IgD-negative memory B cell (primary cell): ENCODE data around the gene EEF2. TPM values are rescaled to one million over a fixed set of nuclear protein-coding genes. Genes with fewer than 3 reads are reported as not detected.
"Not testable (repeated sequence)": the region's sequence is repeated elsewhere in the genome, so short reads cannot be mapped to it uniquely, and the experiment has no call there.

Experiments
- H3K27ac Mint-ChIP-seq, 3 donors: one replicate each; pipeline ENCODE4 v1.8.0; 2020 to 2022; ENCODE audit warnings: mild to moderate bottlenecking in 3 of 3, mixed read lengths in 3 of 3, moderate library complexity in 1 of 3
- H3K27me3 Mint-ChIP-seq: one replicate; pipeline ENCODE4 v1.8.0; 2021; ENCODE audit warnings: mixed read lengths
- H3K36me3 Mint-ChIP-seq: one replicate; pipeline ENCODE4 v1.8.0; 2020; ENCODE audit warnings: mild to moderate bottlenecking, mixed read lengths
- H3K4me1 Mint-ChIP-seq, 3 donors: one replicate each; pipeline ENCODE4 v1.8.0; 2020 to 2022; ENCODE audit warnings: mixed read lengths in 3 of 3, mild to moderate bottlenecking in 1 of 3
- H3K4me3 Mint-ChIP-seq, 4 donors: one replicate each; pipeline ENCODE4 v1.8.0; 2020 to 2022; ENCODE audit warnings: mild to moderate bottlenecking in 4 of 4, mixed read lengths in 4 of 4, moderate library complexity in 3 of 4
- H3K9me3 Mint-ChIP-seq, 3 donors: one replicate each; pipeline ENCODE4 v1.8.0; 2020 to 2021; ENCODE audit warnings: mixed read lengths in 3 of 3, mild to moderate bottlenecking in 1 of 3
- polyA plus RNA-seq: library from polyadenylated mRNA; unstranded; fragments of 300-500 nt; fragmentation: Illumina TruSeq; gene quantifications from one replicate; pipeline ENCODE4 v1.2.3, GENCODE V29; 2021

EEF2 gene
- polyA plus RNA-seq, 1 donor from 2014 or later: 1,056 TPM

GRCh38 chr19:4007836-4008539 is 22.7 kb upstream of the EEF2 start:
- H3K27ac Mint-ChIP-seq: peak overlapping the region in 2 of 3 donors; percentile 76 to 81
- no peaks in the 10 kb centered on the region for H3K36me3 Mint-ChIP-seq
- no peaks in the 10 kb centered on the region for H3K9me3 Mint-ChIP-seq
- H3K4me3 Mint-ChIP-seq: peak overlapping the region; percentile 83 to 92 (median 88)
- H3K4me1 Mint-ChIP-seq: peaks cover 5 to 16% (median 15%) of the 10 kb centered on the region in 3 donors
- H3K27me3 Mint-ChIP-seq: no peaks in the 10 kb centered on the region

- Mint-ChIP-seq H3K4me3 (peak within 1 kb of the TSS; percentile 83 to 92 (median 88)), H3K36me3 (no peaks in the 10 kb centered on the region), H3K4me1 (peaks cover 5 to 15% (median 14%) of the 10 kb centered on the region in 3 donors), H3K9me3 (no peaks in the 10 kb centered on the region), H3K27me3 (no peaks in the 10 kb centered on the region), H3K27ac (peak within 1 kb of the TSS; percentile 81 to 86 (median 83))
Observed at GRCh38 chr19:4007021-4007835, 22.0 kb upstream of the EEF2 start, which contains the start of gene PIAS4. TSS of gene PIAS4 (plus strand) at chr19:4007736. CDS start at chr19:4007761, 25 bp downstream.

GRCh38 chr19:4005436-4005835 is 20.2 kb upstream of the EEF2 start:
- peak overlapping the region in 3 of 4 donors; percentile 12 to 84 (median 17) for H3K4me3 Mint-ChIP-seq
- H3K4me1 Mint-ChIP-seq: peaks cover 5 to 12% (median 9%) of the 10 kb centered on the region in 3 donors
- not testable (repeated sequence) for H3K9me3 Mint-ChIP-seq, H3K36me3 Mint-ChIP-seq, H3K27me3 Mint-ChIP-seq
- peak overlapping the region in 1 of 3 donors; percentile 83 for H3K27ac Mint-ChIP-seq

- H3K4me1 Mint-ChIP-seq, H3K27ac Mint-ChIP-seq, H3K36me3 Mint-ChIP-seq, H3K4me3 Mint-ChIP-seq, H3K9me3 Mint-ChIP-seq, H3K27me3 Mint-ChIP-seq: not testable (repeated sequence)
Observed at GRCh38 chr19:4000798-4001197, 15.5 kb upstream of the EEF2 start.

DNA sequence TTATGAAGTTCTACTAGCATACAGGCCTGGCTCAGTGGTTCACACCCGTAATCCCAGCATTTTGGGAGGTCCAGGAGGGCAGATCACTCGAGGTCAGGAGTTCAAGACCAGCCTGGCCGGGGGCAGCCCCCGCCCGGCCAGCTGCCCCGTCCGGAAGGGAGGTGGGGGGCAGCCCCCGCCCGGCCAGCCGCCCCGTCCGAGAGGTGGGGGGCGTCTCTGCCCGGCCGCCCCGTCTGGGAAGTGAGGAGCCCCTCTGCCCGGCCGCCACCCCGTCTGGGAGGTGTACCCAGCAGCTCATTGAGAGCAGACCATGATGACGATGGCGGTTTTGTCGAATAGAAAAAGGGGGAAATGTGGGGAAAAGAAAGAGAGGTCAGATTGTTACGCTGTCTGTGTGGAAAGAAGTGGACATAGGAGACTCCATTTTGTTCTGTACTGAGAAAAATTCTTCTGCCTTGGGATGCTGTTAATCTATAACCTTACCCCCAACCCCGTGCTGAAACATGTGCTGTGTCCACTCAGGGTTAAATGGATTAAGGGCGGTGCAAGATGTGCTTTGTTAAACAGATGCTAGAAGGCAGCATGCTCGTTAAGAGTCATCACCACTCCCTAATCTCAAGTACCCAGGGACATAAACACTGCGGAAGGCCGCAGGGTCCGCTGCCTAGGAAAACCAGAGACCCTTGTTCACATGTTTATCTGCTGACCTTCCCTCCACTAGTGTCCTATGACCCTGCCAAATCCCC is 13.6 kb upstream of the EEF2 start:
- not testable (repeated sequence) for H3K9me3 Mint-ChIP-seq

DNA sequence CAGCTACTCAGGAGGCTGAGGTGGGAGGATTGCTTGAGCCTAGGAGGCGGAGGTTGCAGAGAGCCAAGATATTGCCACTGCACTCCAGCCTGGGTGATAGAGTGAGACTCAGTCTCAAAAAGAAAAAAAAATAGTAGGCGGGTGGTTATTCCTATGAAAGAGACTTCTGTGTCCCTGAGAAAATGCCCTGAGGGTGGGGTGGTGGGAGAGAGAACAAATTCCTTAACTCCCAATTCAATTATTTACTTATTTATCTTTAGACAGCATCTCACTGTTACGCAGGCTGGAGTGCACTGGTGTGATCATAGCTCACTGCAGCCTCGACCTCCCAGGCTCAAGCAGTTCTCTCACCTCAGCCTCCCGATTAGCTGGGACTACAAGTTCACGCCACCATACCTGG is 10.3 kb upstream of the EEF2 start:
- H3K36me3 Mint-ChIP-seq: no peaks in the 10 kb centered on the region
- no peak overlapping the region for H3K4me3 Mint-ChIP-seq
- H3K27me3 Mint-ChIP-seq: no peaks in the 10 kb centered on the region
- peaks cover 0 to 2% (median 0%) of the 10 kb centered on the region in 3 donors for H3K9me3 Mint-ChIP-seq
- H3K4me1 Mint-ChIP-seq: peaks cover 5 to 6% (median 5%) of the 10 kb centered on the region in 3 donors
- no peak overlapping the region for H3K27ac Mint-ChIP-seq

More for the DNA sequence above, 13.6 kb upstream of the EEF2 start:
- not testable (repeated sequence) for H3K4me3 Mint-ChIP-seq, H3K27me3 Mint-ChIP-seq, H3K27ac Mint-ChIP-seq, H3K4me1 Mint-ChIP-seq, H3K36me3 Mint-ChIP-seq

GRCh38 chr19:3990815-3991117 is 5.5 kb upstream of the EEF2 start:
- Mint-ChIP-seq H3K36me3 (no peaks in the 10 kb centered on the region), H3K4me3 (peak overlapping the region in 2 of 4 donors; percentile 46 to 73), H3K9me3 (peaks cover 0 to 2% (median 0%) of the 10 kb centered on the region in 3 donors), H3K27me3 (no peaks in the 10 kb centered on the region), H3K27ac (no peak overlapping the region), H3K4me1 (peaks cover 14 to 22% (median 20%) of the 10 kb centered on the region in 3 donors)

- Mint-ChIP-seq H3K4me1 (peaks cover 21 to 31% (median 30%) of the 10 kb centered on the region in 3 donors), H3K4me3 (peak overlapping the region; percentile 92 to 99 (median 95)), H3K27ac (peak overlapping the region; percentile 39 to 97 (median 93)), H3K27me3 (no peaks in the 10 kb centered on the region), H3K36me3 (peaks cover 7% of the 10 kb centered on the region), H3K9me3 (peaks cover 0 to 2% (median 0%) of the 10 kb centered on the region in 3 donors)
Observed at GRCh38 chr19:3987619-3988371, 2.5 kb upstream of the EEF2 start.

DNA sequence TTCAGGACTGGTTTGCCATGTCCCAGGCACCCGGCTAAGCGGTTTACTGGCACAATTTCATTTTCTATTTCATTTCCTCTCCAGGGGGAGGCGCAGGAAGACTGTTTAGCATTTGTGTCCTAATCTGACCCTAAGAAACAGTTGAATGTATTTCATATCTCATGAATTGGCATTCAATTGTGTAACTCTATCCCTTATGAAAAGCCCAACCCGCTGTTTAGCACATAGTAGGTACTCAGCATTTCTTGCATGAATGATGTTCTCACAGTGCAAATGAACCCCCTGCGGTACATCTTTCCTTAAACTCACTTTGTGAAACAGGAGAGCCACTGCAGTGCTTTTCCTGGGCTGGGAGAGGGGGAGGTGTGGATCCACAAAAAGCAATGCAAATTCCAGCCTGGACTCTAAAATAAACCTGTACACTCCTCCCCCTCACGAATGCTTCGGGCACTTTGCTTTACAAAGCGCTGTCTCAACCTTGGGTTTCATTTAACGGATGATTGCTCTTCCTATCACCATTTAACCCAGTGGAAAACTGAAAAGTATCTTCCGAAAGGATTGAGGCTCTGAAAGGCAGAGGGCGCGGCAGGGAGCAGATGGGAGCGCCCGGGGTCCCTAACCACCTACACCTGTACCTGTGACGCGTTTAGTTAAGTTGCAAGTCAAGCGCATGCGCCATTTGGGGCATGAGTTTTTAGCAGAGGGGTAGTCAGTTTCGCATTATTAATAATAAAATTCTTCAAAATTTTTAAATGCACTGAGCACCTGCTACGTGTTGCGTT is 1.2 kb upstream of the EEF2 start:
- Mint-ChIP-seq H3K36me3 (peaks cover 7% of the 10 kb centered on the region), H3K9me3 (peaks cover 0 to 2% (median 0%) of the 10 kb centered on the region in 3 donors), H3K27ac (peak overlapping the region; percentile 93 to 99 (median 95)), H3K27me3 (no peaks in the 10 kb centered on the region), H3K4me3 (peak overlapping the region; percentile 92 to 100 (median 98)), H3K4me1 (peaks cover 22 to 32% (median 30%) of the 10 kb centered on the region in 3 donors)

DNA sequence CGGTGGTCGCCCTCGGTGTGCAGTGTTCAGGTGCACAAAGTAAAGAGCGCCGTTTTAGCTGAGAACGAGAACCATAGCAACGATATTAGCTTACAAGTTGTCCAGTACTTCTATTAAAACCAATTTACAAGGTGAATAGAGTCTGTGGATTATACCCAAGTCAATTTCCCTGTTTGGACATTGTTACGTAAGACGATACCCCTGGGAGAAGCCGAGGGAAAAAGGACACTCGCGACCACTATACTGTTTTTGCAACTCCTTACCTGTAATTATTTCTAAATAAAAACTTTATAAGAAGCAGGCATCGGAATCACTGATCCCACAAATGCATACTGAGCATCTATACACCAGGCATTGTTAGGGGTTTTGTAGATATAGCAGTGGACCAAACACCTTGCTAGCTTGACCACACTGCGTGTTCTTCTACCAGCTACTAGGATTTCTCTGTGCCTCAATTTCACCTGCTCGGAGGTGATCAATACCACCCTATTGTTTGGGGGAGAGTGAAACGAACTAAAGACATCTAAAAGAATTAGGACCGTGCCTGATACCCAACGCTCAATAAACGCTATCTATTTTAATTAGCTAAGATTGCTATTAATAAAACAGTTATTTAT is 488 bp upstream of the EEF2 start:
- H3K27ac Mint-ChIP-seq: peak overlapping the region; percentile 93 to 99 (median 95)
- peaks cover 0 to 1% (median 0%) of the 10 kb centered on the region in 3 donors for H3K9me3 Mint-ChIP-seq
- H3K27me3 Mint-ChIP-seq: no peaks in the 10 kb centered on the region
- peak overlapping the region; percentile 92 to 100 (median 98) for H3K4me3 Mint-ChIP-seq
- H3K4me1 Mint-ChIP-seq: peaks cover 22 to 34% (median 30%) of the 10 kb centered on the region in 3 donors
- H3K36me3 Mint-ChIP-seq: peaks cover 7% of the 10 kb centered on the region

GRCh38 chr19:3984584-3984907 is 717 bp downstream of the EEF2 start:
- peaks cover 20 to 31% (median 25%) of the 10 kb centered on the region in 3 donors for H3K4me1 Mint-ChIP-seq
- H3K27ac Mint-ChIP-seq: peak overlapping the region; percentile 93 to 99 (median 95)
- peaks cover 7% of the 10 kb centered on the region for H3K36me3 Mint-ChIP-seq
- H3K27me3 Mint-ChIP-seq: no peaks in the 10 kb centered on the region
- no peaks in the 10 kb centered on the region for H3K9me3 Mint-ChIP-seq
- H3K4me3 Mint-ChIP-seq: peak overlapping the region; percentile 92 to 100 (median 98)

DNA sequence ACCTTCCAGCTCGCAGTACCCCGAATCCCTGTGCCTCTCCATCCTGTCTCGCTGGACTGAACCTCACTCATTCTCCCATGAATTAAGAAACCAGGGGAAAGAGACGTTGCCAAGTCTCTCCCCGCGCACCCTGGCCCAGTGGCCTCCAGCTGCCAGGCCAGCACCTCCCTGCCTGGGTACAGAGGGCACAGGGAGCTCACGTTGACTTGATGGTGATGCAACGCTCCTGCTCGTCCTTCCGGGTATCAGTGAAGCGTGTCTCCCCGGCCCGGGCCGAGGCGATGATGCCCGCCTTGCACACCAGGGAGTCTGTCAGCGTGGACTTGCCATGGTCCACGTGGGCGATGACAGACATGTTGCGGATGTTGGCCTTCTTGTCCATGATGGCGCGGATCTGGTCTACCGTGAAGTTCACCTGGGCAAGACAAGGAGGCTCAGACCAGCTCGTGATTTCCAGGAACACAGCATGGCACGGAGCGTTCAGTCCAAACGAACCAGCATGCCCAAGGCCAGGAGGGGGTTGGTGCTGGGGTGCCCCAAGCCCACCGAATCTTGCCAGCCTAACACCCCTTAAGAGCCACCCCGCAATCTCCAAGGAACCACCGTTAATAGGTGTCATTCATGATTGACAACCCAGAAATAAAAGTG is 1.2 kb downstream of the EEF2 start:
- H3K4me3 Mint-ChIP-seq: peak overlapping the region; percentile 92 to 100 (median 98)
- H3K27me3 Mint-ChIP-seq: no peaks in the 10 kb centered on the region
- peaks cover 20 to 28% (median 25%) of the 10 kb centered on the region in 3 donors for H3K4me1 Mint-ChIP-seq
- H3K27ac Mint-ChIP-seq: peak overlapping the region; percentile 93 to 99 (median 95)
- H3K9me3 Mint-ChIP-seq: no peaks in the 10 kb centered on the region
- H3K36me3 Mint-ChIP-seq: peaks cover 9% of the 10 kb centered on the region

DNA sequence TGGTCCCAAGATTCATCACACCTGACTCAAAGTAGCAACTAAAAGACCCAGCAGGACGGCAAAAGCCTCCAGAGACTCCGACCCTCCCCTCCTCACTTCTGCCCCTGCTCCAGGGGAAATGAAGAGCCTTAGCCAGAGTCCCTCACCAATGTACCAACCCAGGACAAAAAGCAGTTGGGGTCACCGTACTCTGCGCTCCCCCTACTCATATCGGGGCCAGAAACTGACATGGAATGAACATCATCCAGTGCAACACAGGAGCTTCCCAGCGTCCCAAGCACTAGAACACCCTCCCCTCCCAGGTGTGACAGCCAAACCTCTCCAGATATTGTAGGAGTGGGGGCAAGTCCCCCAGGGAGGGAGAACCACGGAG is 1.7 kb downstream of the EEF2 start:
- Mint-ChIP-seq H3K27me3 (no peaks in the 10 kb centered on the region), H3K36me3 (peaks cover 9% of the 10 kb centered on the region), H3K4me1 (peaks cover 21 to 28% (median 25%) of the 10 kb centered on the region in 3 donors), H3K27ac (peak overlapping the region; percentile 93 to 99 (median 95)), H3K4me3 (peak overlapping the region; percentile 92 to 100 (median 98)), H3K9me3 (no peaks in the 10 kb centered on the region)
